Stimulated activated CD4-positive, alpha-beta T cell treated with anti-CD3 and anti-CD28 coated beads, Interleukin-1b, Interleukin-23, amount 100 ng/mL, for 24 hours (primary cell): ENCODE data around the gene SLC8A2.
A peak's percentile ranks its signal among the peaks of the same experiment; 100 is the strongest.

ENCODE experiments used
- DNase-seq, 4 experiments: peaks; one replicate each; pipeline ENCODE4 v3.0.0-alpha.2; 2020; ENCODE audit warnings: low read depth in 4 of 4, low spot score in 1 of 4

The SLC8A2 gene

DNA sequence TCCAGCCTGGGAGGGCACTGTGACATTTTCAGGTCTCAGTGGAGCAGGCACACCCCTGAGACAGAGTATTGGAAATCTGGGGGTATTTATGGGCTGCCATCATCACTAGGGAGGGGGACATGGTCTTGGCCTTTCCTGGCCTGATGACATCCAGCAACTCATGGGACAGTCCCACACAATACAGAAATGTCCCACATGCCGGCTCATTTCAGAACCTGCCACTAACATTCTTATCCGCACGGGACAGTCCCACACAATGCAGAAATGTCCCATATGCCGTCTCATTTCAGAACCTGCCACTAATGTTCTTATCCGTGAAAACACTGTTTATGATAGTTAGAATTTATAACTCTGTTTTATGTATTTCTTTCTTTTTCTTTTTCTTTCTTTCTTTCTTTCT is 9.8 kb downstream of the SLC8A2 start:
- DNase-seq = no peak

DNA sequence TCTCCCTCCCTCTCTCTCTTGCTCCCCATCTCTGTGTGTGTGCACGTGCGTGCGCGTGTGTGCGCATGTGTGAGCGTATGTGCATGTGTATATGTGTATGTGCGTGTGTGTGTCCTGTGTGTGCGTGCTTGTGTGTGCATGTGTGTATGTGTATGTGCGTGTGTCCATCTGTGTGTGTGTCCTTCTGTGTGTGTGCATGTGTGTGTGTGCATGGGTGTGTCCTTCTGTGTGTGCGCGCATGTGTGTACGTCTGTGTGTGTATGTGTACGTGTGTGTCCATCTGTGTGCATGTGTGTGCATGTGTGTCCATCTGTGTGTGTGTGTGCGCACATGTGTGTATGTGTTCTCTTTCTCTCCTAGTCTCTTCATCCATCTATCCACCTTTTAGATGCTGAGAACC is 12.2 kb downstream of the SLC8A2 start:
- no peak for DNase-seq

DNA sequence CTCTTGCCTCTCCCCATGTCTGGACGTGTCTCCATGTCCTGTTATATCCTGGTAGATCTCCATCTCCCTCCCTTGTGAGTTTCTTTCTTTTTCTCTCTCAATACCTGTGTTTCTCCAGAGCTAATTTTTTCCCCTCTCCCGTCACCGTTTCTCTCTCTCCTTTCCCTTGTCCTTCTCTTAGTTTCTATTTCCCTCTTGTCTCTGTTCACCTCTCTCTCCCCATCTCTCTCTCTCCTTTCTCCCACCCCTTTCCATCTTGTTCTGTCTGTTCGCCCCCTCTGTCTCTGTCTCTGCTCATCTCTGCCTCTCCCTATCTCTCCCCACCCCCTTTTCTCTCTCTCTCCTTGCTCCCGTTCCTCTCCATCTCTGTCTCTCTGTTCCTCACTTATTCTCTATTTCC is 13.0 kb downstream of the SLC8A2 start:
- DNase-seq = no peak

DNA sequence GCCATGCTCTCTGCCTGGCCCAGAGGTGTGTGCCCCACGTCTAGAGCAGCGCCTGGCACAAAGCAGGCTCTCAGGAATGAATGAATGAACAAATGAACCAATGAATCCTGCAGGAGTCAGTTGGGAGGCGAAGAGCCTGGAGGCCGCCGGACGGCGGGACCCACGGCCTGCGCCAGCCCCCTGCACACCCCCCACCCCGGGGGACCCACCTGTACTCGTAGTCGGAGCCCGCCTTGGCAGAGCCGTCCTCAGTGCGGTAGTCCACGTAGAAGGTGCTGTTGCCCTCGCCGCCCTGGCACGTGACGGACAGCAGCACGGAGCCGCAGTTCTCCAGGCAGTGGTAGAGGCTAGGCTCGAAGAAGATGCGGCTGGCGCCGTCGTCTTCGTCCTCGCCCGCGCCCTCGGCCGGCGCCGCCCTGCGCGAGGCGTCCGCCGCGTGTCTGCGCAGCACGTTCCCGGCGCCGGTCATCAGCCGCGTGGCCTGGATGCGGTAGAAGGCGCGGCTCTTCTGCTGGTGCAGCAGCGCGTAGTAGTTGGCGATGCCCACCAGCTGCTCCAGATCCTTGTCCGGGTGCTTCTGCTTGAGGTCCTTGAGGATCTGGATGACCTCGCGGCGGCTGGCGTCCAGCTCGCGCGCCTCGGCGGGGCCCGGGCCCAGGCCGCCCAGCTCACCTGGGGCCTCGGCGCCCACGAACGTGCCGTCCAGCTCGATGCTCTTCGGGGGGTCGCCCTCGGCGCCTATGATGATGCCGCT is 14.8 kb downstream of the SLC8A2 start:
- no peak for DNase-seq

DNA sequence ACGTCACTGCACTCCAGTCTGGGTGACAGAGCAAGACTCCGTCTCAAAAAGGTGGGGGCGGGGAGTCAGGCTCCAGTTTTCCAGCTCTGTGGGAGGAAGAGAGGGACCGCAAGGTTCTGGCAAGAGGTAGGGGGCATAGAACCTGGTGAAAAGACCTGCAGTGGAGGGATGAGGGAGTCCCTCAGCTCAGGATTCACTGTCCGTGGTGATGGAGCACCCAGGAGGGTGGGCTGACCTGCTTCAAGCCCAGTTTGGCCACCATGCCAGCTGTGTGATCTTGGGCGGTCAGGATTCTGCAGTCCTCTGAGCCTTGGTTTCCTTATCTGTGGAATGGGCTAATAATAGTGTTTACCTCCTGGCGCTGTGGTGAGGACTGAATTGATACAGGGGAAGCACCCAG is 21.2 kb downstream of the SLC8A2 start:
- DNase-seq = no peak

DNA sequence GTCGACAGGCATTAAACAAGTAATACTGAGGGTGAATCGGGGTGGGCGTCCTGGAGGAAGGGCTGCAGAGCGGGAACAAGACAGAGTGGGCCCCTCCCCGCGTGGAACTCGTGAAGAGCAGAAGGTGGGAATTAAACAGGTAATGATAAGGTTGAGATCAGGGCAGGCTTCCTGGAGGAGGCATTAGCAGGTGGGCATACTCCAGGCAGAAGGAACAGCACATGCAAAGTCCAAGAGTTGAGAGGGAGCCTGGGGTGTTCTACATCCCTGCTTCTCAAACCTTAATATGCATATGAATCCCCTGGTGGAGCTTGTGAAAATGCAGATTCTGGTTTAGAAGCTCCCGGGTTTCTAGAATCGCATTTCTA is 23.3 kb downstream of the SLC8A2 start:
- DNase-seq = no peak

DNA sequence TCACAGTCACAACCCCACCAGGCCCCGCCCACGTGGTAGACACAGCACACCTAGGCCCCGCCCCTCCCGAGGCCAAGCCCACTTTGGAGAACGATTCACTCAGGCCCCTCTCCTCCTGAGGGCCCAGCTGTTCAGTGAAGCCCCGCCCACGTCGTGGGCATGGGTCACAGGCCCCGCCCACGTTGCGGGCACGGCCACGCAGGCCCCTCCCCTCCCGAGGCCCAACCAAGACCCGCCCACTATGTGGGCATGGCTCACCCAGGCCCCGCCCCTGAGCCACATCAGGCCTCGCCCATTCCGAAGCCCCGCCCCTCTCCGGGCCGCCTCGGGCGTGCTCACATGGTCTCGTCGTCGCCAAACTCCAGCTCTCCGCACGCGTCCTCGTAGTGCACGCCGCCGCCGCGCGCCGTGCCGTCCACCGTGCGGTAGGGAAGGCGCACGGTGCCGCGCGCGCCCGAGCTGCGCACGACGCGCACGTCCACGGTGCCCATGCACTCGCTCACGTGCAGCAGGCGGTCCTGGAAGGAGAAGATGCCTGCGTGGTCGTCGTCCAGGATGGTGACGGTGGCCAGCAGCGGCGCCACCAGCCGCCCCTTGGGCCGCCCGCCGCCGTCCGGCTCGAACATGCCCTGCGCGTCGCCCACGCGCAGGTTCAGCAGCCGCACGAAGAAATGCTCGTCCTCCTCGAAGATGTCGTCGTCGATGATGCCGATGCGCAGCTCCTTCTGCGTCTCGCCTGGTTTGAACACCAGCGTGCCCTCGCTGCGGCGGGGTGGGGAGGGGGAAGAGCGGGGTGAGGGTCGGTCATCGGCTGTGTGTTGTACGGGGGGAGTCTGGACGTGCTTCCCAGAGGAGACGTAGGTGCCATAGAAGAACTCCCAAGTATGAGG is 24.0 kb downstream of the SLC8A2 start:
- DNase-seq = peak in 3 of 4 experiments; percentile 26 to 58 (median 28)

DNA sequence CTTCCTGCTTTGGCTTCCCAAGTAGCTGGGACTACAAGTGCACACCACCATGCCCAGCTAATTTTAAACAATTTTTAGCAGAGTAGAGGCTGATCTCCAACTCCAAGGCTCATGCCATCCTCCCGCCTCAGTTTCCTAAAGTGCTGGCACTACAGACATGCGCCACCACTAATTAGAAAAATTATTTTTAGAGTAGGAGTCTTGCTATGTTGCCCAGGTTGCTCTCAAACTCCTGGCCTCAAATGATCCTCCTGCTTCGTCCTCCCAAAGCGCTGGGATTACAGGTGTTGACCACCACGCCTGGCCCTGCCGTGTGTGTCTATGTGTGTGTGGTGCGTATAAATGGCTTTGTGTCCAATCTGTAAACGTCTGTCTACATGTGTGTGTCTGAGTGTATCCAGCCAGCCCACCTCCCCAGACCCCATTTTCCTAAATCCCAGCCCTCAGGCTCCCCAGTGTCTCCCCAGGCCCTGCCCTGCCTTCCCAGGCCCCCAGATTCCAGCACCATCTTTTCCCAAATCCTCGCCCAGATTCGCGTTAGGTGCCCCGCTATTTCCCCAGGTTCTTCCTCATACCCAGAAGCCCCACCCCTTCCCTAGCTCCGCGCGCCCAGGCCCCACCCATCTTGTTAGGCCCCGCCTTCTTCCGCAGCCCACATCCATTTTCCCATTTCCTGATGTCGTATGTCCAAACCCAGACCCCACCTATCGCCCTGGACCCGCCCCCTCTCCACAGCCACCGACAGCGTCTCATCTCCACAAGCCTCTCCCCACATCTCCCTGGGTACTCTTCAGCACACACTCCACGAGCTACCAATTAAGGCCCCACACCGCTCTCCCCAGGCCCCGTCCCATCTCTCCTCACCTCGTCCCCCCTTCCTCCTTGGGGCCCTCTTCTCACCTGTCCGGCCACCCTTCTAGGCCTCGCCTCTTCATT is 24.9 kb downstream of the SLC8A2 start:
- peak in 1 of 4 experiments; percentile 19 for DNase-seq

DNA sequence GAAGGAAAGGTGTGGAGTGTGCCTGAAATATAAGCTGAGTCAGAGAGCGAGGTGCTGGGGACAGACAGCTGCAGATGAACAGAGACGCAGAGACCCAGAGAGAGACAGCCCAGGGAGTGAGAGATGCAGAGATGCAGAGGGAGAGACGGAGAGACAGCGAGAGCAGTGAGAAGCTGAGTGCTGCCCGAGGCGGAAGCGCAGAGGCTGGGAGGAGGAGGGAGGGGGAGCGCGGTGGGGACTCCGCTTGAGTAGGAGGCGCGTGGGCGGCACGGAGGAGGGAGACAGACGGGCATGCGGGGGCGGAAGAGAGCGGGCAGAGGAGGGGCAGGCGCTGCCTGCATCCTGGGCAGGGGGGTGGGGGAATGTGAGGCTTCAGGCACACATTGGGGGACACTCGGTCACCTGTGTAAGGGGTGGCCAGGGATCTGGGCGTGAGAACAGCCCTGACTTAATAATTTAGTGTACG is 25.7 kb downstream of the SLC8A2 start:
- DNase-seq = peak in 1 of 4 experiments; percentile 30

DNA sequence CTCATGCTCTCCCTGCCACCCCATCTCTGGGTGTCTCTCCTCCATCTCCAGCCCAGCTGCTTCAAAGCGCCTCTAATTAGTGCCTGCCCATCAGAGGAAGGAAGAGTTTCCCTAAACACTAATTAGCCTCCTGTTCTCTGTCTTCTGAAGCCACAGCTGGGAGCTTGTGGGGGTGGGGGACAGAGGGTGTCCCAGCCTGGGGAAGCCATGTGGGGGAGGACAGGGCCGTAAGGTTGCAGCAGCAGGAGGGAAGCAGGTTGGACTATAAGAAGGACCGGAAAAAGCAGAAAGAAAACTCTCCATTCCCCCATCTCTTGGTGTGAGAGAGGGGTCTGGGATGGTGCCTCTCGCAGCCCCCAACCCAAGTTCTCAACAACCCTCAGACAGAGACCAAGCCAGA is 26.2 kb downstream of the SLC8A2 start:
- DNase-seq = no peak

DNA sequence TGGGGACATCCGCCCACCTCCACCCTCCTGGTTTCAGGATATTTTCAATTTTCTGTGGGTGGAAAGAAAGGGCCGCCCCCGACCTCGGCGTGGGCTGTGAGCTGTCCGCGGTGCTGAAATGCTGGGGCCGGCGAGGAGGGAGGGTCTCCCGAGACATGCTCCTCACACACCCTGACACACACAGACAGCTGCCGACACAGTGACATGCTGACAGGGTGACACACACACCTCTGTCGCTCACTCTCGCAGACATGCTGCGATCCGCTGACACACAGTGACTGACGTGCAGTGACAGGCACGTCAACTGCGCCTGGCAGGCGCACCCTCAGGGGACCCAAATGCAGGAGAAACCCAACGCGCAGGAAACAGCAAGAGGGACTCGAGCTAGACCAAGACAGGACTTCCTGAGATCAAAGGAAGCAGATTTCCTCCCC is 27.3 kb downstream of the SLC8A2 start:
- no peak for DNase-seq

DNA sequence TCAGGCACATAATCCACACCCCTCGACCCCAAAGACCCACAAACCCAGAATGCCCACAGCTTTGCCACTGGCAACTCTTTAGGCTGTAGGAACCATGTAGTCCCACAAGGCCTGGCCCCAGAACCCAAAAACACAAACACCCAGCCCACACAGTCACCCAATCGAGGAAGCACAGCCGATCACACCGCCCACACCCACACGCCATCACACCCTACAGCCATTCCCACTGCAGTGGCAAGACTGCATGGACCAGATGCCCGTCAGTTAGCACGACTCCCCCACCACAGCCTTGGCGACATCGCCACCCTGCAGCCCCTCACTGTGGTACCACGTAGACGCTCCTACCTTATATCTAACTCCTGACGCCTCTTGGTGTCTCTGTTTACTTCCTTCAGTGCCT is 28.4 kb downstream of the SLC8A2 start:
- DNase-seq = no peak

DNA sequence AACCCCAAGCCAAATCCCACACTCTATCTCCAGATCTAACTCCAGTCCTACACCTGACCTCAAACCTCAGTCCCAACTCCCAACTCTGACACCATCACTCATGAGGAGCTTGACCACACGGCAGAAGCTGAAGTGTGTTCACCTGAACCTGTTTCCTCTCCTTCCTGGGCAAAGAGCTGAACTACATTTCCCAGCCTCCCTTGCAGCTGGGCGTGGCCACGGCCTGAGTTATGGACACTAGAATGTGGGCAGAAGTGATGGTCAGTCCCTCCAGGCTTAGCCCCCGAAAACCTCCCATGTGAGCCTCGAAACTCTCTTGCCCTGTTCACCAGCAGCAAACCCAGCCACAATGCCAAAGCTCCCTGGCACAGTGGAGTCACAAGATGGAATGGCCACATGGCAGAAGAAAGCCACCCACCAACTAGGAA is 32.9 kb downstream of the SLC8A2 start:
- no peak for DNase-seq

DNA sequence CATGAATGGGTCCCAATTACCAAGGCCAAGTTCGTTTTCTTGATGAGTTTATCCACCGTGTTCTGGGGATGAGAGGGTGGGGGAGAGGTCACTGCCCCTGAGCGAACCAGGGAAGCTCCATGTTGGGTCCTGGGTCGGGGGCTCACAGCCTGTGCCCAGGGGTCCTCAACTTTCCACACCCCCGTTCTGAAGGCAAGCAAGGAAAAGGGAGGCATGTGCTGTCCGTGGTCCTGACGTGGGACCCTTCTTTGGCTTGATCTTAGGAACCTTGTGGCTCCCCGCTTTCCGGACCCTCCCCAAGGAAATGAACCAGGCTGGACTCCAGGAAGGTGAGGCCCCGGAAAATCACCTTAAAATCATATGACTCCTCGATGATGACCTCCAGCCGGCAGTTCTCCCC is 34.2 kb downstream of the SLC8A2 start:
- DNase-seq = no peak

DNA sequence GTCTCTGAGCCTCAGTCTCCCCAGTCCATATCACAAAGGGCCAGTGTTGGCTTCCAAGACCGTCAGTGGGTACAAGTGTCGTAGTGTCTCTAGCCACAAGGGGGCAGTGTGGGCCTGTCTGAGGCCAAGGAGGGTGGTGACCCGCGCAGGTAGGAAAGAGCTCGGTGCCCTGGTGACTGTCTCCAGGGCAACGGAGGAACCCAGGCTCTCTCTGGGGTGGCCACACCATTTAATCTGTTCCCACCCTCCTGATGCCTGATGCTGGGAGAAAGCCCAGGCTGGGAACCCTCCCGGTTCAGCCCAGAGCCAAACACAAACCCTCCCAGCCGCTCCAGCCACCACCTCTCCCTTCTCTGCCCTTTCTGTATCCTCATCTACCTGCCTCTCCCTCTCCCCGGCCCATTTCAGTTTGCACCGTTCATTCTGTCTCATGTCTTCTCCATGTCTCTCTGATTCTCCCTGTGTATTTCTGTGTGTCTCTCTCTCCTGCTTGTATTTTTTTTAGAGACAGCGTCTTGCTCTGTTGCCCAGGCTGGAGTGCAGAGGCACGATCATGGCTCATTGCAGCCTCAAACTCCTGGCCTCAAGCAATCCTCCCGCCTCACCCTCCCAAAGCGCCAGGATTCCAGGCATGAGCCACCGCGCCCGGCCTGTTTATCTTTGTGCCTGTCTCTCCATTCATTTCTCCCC is 34.8 kb downstream of the SLC8A2 start:
- peak; percentile 77 to 90 (median 80) for DNase-seq

DNA sequence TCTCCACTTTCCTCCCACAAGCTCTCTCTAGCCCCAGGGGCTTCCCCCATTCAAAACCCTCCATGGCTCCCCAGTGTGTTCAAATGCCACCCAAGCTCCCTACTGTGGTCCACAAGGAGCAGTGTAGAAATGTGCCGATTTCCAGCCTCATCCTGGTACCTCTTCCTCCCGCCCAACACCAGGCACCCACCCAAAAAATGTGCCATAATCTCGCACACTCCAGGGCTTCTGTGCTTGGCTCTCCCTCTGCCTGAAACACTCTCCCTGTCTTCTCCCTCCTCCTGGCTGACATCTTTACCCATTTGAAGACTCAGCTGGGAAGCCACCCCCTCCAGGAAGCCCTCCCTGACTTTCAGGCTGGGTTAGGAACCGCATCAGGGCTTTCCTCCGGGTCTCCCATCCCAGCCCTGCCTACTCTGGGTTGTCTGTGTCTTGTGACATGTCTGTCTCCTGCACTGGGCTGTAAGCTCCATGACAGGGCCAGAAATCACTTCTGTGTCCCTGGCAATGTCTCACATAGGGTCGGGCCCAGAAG is 35.7 kb downstream of the SLC8A2 start:
- DNase-seq = no peak

DNA sequence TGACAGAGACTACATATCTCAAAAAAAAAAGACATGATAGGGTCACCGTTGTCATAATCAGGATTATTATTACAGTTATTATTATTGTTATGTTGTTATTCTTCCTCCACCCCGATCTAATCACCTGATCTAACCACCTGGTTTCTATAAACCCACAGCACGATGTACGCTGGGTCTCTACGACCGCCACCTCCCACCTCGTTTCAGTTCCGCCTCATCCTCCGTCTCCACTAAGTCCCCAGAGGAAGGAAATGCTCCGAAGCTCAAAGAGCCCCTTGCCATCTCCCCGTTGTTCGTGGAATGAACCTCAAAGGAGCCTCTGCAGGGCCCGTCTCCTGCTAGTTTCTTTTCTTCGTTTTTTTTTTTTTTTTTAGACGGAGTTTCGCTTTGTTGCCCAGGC is 36.5 kb downstream of the SLC8A2 start:
- DNase-seq = no peak

DNA sequence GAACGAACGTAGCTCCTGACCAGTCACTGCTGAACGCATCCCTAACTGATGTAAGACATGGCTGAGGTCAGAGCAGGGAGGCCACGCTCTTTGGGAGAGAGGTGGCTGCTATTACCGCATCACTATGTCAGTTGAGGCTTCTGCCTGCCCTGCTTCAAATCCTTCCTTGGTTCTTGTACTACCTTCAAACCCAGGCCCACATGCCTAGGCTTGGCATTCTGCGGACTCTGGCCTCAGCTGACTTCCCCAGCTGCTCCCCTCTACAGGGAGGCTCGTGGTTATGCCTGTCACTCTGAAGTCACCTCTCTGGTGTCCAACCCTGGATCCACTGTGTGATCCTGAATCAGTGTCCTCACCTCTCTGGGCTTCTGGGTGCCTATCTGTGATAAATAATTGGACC is 37.6 kb downstream of the SLC8A2 start:
- no peak for DNase-seq

DNA sequence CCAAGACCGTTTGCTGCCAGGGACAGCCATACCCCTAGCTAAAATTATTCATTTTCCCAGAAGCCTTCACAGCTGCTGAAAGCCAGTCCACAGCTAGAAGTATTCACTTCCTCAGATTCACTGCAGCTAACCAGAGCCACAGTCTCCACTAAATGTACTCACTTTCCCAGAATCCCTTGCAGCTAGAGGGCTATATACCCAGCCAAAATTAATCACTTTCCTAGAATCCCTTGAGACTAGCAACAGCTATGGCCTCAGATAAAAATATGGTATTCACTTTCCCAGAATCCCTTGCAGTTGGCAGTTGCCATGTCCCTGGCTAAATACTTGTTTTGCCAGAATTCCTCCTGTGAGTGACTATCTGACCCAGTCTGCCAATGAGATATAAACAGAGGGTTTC is 38.6 kb downstream of the SLC8A2 start:
- no peak for DNase-seq

DNA sequence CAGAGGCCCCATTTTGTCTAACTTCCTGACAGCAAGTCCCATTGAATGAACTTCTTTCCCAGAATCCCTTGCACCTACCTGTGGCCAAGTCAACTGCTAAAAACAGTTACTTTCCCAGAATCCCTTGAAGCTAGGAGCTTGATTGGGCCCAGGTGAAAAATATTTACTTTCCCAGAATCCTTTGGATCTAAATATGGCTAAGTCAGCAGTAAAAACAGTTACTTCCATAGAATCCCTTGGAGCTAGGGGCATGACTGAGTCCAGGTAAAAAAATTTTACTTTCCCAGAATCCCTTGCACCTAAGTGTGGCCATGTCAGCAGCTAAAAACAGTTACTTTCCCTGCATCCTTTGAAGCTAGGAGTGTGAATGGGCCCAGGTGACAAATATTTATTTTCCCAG is 39.2 kb downstream of the SLC8A2 start:
- no peak for DNase-seq
